PC-3 (cell line): ENCODE measurements around the gene SPATA7.

ENCODE experiments used
- EZH2 ChIP-seq: fragments of 300-600 bp; sonication (generic); IDR thresholded peaks from one replicate; pipeline ENCODE4 v1.6.1; 2017; ENCODE audit warnings: antibody characterized with exemption, mild to moderate bottlenecking, low read length; ENCODE audit not compliant: unreplicated experiment
- TF ChIP-seq, protein P1 (sequence below): fragments of 300-600 bp; sonication (generic); conservative IDR thresholded peaks from 2 replicates; pipeline ENCODE4 v1.5.1; 2017; ENCODE audit warnings: antibody characterized with exemption, low read depth, mild to moderate bottlenecking, low read length

DNA sequence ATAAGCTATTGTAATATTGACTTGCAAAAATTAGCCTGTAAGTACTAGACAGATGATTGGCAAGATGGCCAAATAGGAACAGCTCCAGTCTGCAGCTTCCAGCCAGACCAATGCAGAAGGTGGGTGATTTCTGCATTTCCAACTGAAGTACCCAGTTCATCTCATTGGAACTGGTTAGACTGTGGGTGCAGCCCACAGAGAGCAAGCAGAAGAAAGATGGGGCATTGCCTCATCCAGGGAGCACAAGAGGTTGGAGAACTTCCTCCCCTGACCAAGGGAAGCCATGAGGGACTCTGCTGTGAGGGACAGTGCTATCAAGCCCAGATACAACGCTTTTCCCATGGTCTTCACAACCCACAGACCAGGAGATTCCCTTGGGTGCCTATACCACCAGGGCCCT is 16.0 kb upstream of the SPATA7 start:
- TF ChIP-seq, protein P1, sequence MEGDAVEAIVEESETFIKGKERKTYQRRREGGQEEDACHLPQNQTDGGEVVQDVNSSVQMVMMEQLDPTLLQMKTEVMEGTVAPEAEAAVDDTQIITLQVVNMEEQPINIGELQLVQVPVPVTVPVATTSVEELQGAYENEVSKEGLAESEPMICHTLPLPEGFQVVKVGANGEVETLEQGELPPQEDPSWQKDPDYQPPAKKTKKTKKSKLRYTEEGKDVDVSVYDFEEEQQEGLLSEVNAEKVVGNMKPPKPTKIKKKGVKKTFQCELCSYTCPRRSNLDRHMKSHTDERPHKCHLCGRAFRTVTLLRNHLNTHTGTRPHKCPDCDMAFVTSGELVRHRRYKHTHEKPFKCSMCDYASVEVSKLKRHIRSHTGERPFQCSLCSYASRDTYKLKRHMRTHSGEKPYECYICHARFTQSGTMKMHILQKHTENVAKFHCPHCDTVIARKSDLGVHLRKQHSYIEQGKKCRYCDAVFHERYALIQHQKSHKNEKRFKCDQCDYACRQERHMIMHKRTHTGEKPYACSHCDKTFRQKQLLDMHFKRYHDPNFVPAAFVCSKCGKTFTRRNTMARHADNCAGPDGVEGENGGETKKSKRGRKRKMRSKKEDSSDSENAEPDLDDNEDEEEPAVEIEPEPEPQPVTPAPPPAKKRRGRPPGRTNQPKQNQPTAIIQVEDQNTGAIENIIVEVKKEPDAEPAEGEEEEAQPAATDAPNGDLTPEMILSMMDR: no peak
- TF ChIP-seq EZH2: no peak
